ENCODE results near the gene PTGR1.

DNA sequence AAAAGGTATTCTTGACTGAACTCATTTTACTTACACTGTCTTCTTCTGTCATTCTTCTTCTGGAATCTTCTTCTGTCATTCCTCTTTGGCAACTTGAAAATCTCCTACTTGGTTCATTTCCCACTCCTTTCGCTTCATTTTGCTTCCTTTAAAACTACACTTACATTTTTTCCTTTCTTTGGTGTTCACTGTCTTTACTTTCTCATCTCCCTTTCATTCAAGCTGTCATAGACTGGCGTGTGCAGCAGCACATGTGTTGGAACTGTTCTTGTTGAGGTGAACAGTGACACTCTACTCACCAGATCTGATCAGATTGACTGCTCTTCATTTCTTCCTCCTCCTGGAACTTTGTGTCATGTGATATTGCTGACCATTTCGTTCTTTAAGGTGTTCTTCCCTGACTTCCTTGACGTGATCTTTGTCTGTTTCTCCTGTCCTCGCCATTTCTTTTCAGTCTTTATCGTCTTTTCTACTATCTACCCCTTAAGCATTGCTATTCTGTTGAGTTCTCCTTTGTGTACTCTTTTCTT is 38.0 kb upstream of the PTGR1 start:
- TF ChIP-seq POLR2AphosphoS5 (IDR thresholded peaks at IDR 0.05; ENCODE audit: low read depth, low read length): no peak
- no peak for TF ChIP-seq POLR2A (IDR thresholded peaks at IDR 0.05; ENCODE audit: control extremely low read depth in 1 of 2, low read depth in 2 of 2, low read length in 2 of 2)
- TF ChIP-seq E2F6 (IDR thresholded peaks at IDR 0.05): no peak
- TF ChIP-seq, protein P1, sequence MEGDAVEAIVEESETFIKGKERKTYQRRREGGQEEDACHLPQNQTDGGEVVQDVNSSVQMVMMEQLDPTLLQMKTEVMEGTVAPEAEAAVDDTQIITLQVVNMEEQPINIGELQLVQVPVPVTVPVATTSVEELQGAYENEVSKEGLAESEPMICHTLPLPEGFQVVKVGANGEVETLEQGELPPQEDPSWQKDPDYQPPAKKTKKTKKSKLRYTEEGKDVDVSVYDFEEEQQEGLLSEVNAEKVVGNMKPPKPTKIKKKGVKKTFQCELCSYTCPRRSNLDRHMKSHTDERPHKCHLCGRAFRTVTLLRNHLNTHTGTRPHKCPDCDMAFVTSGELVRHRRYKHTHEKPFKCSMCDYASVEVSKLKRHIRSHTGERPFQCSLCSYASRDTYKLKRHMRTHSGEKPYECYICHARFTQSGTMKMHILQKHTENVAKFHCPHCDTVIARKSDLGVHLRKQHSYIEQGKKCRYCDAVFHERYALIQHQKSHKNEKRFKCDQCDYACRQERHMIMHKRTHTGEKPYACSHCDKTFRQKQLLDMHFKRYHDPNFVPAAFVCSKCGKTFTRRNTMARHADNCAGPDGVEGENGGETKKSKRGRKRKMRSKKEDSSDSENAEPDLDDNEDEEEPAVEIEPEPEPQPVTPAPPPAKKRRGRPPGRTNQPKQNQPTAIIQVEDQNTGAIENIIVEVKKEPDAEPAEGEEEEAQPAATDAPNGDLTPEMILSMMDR (IDR thresholded peaks at IDR 0.05; ENCODE audit: control extremely low read depth in 1 of 3, insufficient read depth in 1 of 3, low read depth in 1 of 3, low read length in 3 of 3): no peak
- TF ChIP-seq ZNF274 (IDR thresholded peaks at IDR 0.05; ENCODE audit: borderline replicate concordance, extremely low read depth, low read length): no peak
- TF ChIP-seq MAX (IDR thresholded peaks at IDR 0.05): no peak
- no peak for TF ChIP-seq JUND (IDR thresholded peaks at IDR 0.05; ENCODE audit: low read length)

Data from H1 (cell line).